NCI-H748 treated with DMSO at 0.1 percent for 48 hours (cell line): ENCODE measurements around the gene LIPI.
"Not testable (repeated sequence)": the region's sequence is repeated elsewhere in the genome, so short reads cannot be mapped to it uniquely, and the experiment has no call there.

Experiments
- DNase-seq: peaks from one replicate; lab custom pipeline; 2025; lab: John Stamatoyannopoulos, UW

LIPI gene

DNA sequence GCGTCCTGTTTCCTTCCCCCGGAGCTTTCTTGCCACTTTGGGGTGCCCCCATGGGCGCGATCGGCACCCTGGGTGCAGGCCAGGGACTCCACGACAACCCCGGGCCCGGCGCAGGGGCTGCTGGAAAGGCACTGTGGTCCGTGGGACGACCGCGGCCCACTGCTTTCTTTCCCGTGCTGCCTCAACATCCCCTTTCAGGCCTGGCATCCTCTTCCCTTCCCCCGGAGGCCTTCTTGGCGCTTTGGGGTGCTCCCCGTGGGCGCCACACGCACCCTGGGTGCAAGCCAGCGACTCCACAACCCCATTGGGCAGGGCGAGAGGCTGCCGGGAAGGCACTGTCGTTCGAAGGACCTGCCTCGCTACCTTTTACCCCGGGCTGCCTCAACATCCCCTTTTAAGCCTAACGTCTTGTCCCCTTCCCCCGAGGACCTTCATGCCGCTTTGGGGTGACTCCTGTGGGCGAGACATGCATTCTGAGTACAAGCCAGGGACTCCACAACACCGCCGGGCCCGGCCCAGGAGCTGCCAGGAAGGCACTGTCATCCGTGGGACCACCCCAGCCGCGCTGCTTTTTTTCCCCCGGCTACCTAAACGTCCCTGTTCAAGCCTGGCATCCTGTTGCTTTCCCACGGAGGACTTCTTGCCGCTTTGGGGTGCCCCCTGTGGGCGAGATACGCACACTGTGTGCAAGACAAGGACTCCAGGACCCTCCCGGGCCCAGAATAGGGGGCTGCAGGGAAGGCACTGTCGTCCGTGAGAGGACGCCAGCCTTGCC is 137.8 kb downstream of the LIPI start:
- no peak for DNase-seq

DNA sequence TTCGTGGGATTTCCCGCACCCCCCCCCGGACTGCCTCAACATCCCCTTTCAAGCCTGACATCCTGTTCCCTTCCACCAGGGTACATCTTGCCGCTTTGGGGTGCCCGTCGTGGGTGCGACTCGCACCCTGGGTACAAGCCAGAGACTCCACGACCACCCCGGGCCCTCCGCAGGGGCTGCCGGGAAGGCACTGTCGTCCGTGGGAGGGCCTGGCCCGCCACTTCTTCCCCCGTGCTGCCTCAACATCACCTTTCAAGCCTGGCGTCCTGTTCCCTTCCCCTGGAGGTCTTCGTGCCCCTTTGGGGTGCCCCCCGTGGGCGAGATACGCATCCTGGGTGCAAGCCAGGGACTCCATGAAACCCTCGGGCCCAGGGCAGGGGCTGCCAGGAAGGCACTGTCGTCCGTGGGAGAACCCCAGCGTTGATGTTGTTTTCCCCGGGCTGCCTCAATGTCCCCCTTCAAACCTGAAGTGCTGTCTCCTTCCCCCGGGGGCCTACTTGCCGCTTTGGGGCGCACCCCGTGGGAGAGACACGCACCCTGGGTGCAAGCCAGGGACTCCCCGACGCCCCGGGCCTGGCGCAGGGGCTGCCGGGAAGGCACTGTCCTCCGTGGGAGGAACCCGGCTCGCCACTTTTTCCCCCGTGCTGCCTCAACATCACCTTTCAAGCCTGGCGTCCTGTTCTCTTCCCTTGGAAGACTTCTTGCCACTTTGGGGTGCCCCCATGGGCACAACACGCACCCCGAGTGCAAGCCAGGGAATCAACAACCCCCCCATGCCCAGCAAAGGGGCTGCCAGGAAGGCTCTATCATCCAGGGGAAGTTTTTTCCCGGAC is 138.6 kb downstream of the LIPI start:
- DNase-seq: no peak

DNA sequence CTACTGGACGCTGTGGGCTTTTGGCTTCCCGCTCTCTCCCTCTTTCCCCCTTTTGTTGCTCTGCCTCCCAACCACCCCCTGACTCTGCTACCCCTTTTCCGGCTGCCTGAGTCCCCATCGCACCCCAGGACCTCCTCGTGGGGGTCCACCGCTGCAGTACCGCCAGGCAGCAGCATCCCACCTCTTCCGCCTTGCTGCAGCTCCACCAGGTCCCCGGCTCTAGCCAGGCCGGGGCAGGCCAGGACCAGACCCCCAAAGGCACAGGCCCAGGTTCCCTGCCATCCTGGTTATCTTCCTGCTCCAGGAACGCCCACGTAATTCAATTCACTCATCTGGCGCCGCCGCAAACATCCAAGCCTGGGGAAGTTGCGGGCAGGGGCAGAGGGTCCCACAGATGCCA is 139.8 kb downstream of the LIPI start:
- DNase-seq: no peak

DNA sequence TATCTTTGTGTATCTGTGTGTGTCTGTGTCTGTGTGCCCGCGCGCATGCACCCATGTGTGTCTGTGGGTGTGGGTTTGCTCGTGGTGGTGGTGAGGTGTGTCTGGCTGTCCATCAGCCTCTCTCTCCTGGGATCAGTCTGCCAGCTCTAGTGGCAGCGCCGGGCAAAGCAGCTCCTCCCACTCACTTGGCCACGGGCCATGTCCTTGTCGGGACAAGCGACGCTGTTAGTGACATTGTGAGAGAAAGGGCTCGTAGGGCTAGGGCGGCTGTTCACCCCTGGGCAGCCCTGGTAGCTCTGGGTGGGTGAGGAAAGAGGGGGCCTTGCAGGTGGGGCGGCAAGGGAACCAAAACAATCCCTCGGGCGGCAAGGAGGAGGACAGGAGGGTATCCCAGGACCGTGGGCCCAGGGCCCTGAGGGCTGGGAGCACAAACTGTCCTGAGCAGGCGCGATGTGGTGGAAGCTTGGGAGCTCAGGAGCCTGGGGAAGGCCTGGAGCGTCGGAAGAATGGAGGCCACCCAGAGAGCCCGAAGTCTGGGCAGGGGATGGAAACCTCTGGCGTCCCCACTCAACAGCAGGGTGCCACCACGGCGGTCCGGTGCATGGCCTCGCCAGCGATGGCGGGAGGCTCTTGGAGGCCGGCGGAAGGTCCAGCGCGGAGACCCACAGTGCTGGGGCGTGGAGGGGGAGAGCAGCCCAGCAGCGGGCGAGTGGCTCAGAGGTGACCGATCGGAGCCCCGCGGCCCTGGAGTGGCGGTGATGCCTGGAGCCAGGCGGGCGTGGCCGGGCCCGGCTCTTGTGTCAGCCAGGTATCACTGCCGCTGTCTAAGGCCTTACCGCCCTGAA is 140.5 kb downstream of the LIPI start:
- DNase-seq: no peak

DNA sequence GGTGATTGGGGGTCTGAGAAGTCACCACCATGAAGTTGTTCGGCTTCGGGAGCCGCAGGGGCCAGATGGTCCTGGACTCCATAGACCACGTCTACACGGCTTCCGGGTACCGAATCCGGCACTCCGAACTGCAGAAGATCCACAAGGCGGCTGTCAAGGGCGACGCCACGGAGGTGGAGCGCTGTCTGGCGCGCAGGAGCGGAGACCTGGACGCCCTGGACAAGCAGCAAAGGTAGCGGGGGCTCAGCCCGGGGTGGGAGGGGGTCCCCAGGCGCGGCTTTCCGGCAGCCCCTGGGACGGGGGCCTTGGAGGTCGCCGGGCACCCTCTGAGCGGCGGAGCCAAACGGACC is 146.5 kb downstream of the LIPI start:
- DNase-seq: no peak

DNA sequence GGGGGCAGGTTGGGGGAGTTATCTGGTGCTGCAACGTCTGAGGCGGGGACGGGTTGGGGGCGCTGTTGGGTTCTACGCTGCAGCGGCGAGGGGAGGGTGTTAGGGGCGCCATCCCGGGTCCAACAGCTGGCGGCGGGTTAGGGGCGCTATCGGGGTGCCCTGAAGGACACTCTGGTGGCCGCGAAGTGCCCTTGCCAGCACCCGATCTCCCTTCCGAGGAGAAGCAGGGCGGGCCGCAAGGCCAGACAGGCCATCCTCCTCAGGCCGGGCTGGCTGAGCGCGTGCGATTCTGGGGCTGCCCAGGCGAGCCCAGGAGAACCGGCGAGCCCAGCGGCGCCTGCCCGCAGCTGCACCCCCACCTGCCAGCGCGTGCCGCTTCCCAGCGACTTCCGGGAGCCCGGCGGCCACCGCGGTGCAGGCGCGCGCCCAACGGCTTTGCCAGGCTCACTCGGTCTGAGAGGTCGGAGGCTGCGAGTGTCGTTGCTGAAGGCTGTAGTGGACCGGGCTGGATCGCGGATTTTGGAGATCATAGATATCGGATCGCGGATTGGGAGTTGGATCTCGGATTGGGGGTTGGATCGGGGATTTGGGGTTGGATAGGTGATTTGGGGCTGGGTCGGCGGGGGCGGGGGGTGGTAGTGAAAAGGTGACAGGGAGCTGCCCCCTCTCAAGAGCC is 147.0 kb downstream of the LIPI start:
- DNase-seq: not testable (repeated sequence)

DNA sequence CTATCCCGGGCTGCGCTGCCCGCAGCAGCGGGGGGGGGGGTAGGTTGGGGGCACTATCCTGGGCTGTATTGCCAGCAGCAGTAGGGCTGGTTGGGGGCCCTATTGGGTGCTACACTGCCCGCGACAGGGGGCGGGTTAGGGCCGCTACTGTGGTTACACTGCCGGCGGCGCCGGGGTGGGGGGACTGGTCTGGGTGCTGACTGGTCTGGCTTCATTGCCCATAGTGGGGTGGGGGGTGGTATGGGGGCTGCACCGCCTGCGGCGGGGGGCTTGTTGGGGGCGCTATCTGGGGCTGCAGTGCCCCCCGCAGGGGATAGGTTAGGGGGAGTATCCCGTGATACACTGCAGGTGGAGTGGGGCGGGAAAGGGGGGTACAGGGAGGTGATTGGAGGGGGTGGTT is 148.1 kb downstream of the LIPI start:
- DNase-seq: not testable (repeated sequence)

DNA sequence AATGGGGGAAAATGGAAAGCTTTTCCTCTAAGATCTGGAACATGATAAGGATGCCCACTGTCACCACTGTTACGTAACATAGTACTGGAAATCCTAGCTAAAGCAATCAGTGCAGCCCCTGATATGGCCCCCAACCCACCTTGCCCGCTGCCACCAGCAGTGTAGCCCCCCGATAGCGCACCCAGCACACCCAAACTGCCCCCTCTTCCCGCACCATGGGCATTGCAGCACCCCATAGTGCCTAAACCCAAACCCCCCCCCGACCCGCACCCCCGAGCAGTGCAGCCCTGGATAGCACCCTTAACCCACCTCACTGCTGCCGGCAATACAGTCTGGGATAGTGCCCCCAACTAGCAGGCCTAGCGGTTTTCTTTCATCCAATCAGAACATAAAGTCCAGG is 148.9 kb downstream of the LIPI start:
- DNase-seq: not testable (repeated sequence)

DNA sequence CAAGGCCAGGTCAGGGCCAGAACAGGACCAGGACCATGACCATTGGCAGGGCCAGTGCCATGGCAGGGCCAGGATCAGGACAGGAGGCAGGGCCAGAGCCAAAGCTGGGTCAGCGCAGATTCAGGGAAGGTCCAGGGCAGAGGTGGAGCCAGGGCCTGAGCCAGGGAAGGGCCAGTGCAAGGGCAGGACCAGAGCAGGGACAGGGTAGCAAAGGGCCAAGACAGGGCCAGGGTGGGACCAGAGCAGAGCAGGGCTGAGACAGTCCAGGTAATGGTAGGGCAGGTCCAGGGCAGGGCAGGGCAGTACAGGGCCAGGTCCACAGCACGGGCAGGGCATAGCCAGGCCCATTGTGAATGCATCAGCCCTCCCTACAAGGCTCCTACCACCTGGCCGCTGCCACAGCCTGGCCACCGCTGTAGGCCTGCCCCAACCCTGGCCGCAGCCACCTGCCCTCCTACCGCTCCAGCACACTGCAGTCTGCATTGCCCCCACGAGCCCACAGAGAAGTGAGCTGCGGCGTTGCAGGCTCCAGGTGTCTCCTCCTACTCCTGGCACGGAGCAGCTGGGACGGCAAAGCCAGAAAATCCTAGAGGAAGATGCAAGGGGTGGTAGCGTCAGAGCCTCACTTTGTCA is 151.6 kb downstream of the LIPI start:
- DNase-seq: not testable (repeated sequence)
